Liver (tissue), 9 donors: Measurements from ENCODE around the gene CDR2. TPM values are rescaled to one million over a fixed set of nuclear protein-coding genes. Genes with fewer than 3 reads are reported as not detected.

Experiments used
- DNase-seq: peaks from one replicate; pipeline ENCODE4 v3.0.0-alpha.2; 2017; ENCODE audit warnings: low spot score
- H3K27ac ChIP-seq, 2 donors: one replicate each; pipeline ENCODE4 v1.7.0; 2013; ENCODE audit warnings: inconsistent platforms in 2 of 2, low read length in 2 of 2, control low read depth in 1 of 2, low read depth in 1 of 2, mild to moderate bottlenecking in 1 of 2
- H3K27me3 ChIP-seq, 4 donors: one replicate each; pipeline versions ENCODE4 v1.6.1 to v1.7.0; 2013; ENCODE audit warnings: low read length in 3 of 4, inconsistent platforms in 1 of 4, mild to moderate bottlenecking in 1 of 4, moderate library complexity in 1 of 4; ENCODE audit not compliant: control insufficient read depth in 4 of 4, insufficient read depth in 4 of 4
- H3K36me3 ChIP-seq, 4 donors: one replicate each; pipeline versions ENCODE4 v1.6.1 to v1.7.0; 2013; ENCODE audit warnings: low read length in 3 of 4, mild to moderate bottlenecking in 3 of 4, low read depth in 1 of 4, moderate library complexity in 1 of 4; ENCODE audit not compliant: control insufficient read depth in 4 of 4, insufficient read depth in 3 of 4
- H3K4me1 ChIP-seq, 4 donors: one replicate each; pipeline versions ENCODE4 v1.6.1 to v1.7.0; 2013; ENCODE audit warnings: low read length in 3 of 4, mild to moderate bottlenecking in 3 of 4, moderate library complexity in 1 of 4; ENCODE audit not compliant: control insufficient read depth in 4 of 4, insufficient read depth in 4 of 4
- H3K4me3 ChIP-seq, 3 donors: one replicate each; pipeline versions ENCODE4 v1.6.1 to v1.7.0; 2013; ENCODE audit warnings: low read length in 3 of 3, control low read depth in 1 of 3, low read depth in 1 of 3, mild to moderate bottlenecking in 1 of 3
- H3K9ac ChIP-seq, 2 donors: one replicate each; pipeline ENCODE4 v1.7.0; 2013; ENCODE audit warnings: low read length in 2 of 2, mild to moderate bottlenecking in 2 of 2, moderate library complexity in 2 of 2, control low read depth in 1 of 2, low read depth in 1 of 2
- H3K9me3 ChIP-seq, 4 donors: one replicate each; pipeline versions ENCODE4 v1.6.1 to v1.7.0; 2013; ENCODE audit warnings: low read length in 3 of 4; ENCODE audit not compliant: control insufficient read depth in 4 of 4
- FOXA1 ChIP-seq: IDR thresholded peaks from 2 replicates; pipeline ENCODE4 v1.6.1; 2016; ENCODE audit warnings: antibody characterized with exemption
- FOXA2 ChIP-seq: IDR thresholded peaks from 2 replicates; pipeline ENCODE4 v1.6.1; 2016; ENCODE audit warnings: antibody characterized with exemption
- GABPA ChIP-seq, 2 donors: IDR thresholded peaks in 1 of 2; conservative IDR thresholded peaks in 1 of 2; 2 replicates each; pipeline ENCODE4 v1.6.1; 2016; ENCODE audit warnings: antibody characterized with exemption in 2 of 2, mild to moderate bottlenecking in 1 of 2, moderate library complexity in 1 of 2
- HNF4A ChIP-seq, 2 donors: conservative IDR thresholded peaks; 2 replicates each; pipeline ENCODE4 v1.6.1; 2016; ENCODE audit warnings: antibody characterized with exemption in 2 of 2, mild to moderate bottlenecking in 2 of 2
- HNF4G ChIP-seq: IDR thresholded peaks from 2 replicates; pipeline ENCODE4 v1.6.1; 2016; ENCODE audit warnings: antibody characterized with exemption
- NR2F2 ChIP-seq: IDR thresholded peaks from 2 replicates; pipeline ENCODE4 v1.6.1; 2016; ENCODE audit warnings: antibody characterized with exemption
- SP1 ChIP-seq: IDR thresholded peaks from 2 replicates; pipeline ENCODE4 v1.6.1; 2018; ENCODE audit warnings: antibody characterized with exemption, mild to moderate bottlenecking
- TAF1 ChIP-seq: conservative IDR thresholded peaks from 2 replicates; pipeline ENCODE4 v1.6.1; 2016; ENCODE audit warnings: antibody characterized with exemption, mild to moderate bottlenecking
- YY1 ChIP-seq: IDR thresholded peaks from 2 replicates; pipeline ENCODE4 v1.6.1; 2016; ENCODE audit warnings: antibody characterized with exemption, mild to moderate bottlenecking
- WGBS: extraction: QIAGEN DNeasy Blood & Tissue Kit; methylation state at CpG from one replicate; pipeline ENCODE4 v1.1.7; 2013; 5-methylcytosine and 5-hydroxymethylcytosine counted together
- polyA plus RNA-seq, 2 donors: library from polyadenylated mRNA; stranded (reverse) in 1 of 2; unstranded in 1 of 2; fragments of 200-250 nt in 1 of 2; fragments of >200 nt in 1 of 2; fragmentation: Nextera tagmentation in 1 of 2; extraction: Ambion mirVana in 1 of 2; gene quantifications; one replicate each; pipeline versions ENCODE4 v1.2.1 to v1.2.3, GENCODE V29; 2013 to 2015
- total RNA-seq, 2 donors: library from RNA; depleted of rRNA; stranded (reverse); fragments of >200 nt; gene quantifications; one replicate each; pipeline ENCODE4 v1.2.3, GENCODE V29; 2014
- TF ChIP-seq, protein P1 (sequence below): IDR thresholded peaks from 2 replicates; pipeline ENCODE4 v1.6.1; 2016; ENCODE audit warnings: antibody characterized with exemption
- TF ChIP-seq, protein P2 (sequence below): IDR thresholded peaks from 2 replicates; pipeline ENCODE4 v1.6.1; 2016; ENCODE audit warnings: antibody characterized with exemption, mild to moderate bottlenecking
- TF ChIP-seq, protein P3 (sequence below): IDR thresholded peaks from 2 replicates; pipeline ENCODE4 v1.6.1; 2016; ENCODE audit warnings: antibody characterized with exemption
- donor health status: healthy.
- donor health status: healthy.
- donor health status: healthy.
- donor health status: healthy.
- donor health status: healthy.

CDR2 gene
- total and polyA plus RNA-seq, 4 donors: 2.9 to 12.1 (median 9.7) TPM

DNA sequence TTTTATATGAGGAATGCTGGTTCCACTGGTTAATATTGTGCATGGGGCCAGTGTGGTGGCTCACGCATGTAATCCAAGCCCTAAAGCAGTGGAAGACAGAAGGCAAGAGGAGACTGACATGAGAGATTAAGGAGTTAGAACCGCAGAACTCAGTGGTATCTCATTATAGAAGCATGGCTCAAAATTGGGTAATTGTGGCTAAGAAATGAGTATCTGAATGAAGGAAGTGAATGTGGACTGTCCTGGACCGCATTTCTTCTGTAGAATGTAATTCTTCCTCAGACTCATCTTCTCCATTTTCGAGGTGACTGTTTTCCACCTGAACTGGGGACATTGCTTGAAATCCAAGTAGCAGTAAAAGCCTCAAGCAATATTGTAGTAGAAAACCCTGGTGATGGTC lies 42.6 kb upstream of the CDR2 start:
- no peak overlapping the region for H3K27ac ChIP-seq
- WGBS: 92% methylated on average over 4 of the region's 4 CpGs
- TF ChIP-seq HNF4G: no peak
- TF ChIP-seq FOXA2: no peak
- TF ChIP-seq SP1: no peak
- TF ChIP-seq GABPA (IDR thresholded peaks at IDR 0.05 in 1 of 2, conservative IDR thresholded peaks at IDR 0.05 in 1 of 2): no peak
- TF ChIP-seq NR2F2: no peak

DNA sequence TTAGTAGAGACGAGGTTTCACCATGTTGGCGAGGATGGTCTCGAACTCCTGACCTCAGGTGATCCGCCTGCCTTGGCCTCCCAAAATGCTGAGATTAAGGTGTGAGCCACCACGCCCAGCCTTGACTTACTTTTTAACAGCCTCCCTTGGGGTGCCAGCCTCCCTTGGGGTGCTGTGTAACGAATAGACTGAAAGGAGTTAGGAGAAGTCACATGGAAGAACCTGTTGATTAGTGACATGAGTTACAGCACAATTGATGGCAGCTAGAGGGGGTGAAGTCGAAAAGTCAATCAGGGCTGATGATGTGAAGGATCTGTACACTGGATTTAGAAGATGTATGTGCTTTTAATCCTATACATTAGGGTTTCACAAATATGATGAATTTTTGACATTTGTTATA lies 39.4 kb upstream of the CDR2 start:
- Histone ChIP-seq H3K36me3 (peaks cover 0 to 2% (median under 1%) of the 10 kb centered on the region in 4 donors), H3K9ac (no peak overlapping the region), H3K27ac (no peak overlapping the region), H3K27me3 (no peaks in the 10 kb centered on the region), H3K9me3 (no peaks in the 10 kb centered on the region), H3K4me3 (no peak overlapping the region), H3K4me1 (no peaks in the 10 kb centered on the region)
- no peak for TF ChIP-seq FOXA2
- TF ChIP-seq YY1: no peak
- TF ChIP-seq NR2F2: no peak
- no peak for TF ChIP-seq GABPA (IDR thresholded peaks at IDR 0.05 in 1 of 2, conservative IDR thresholded peaks at IDR 0.05 in 1 of 2)
- TF ChIP-seq TAF1: no peak
- no peak for TF ChIP-seq HNF4A (conservative IDR thresholded peaks at IDR 0.05)
- no peak for DNase-seq
- WGBS: 99% methylated on average over 7 of the region's 7 CpGs

More for the DNA sequence above, 42.6 kb upstream of the CDR2 start:
- DNase-seq: no peak
- Histone ChIP-seq H3K4me1 (no peaks in the 10 kb centered on the region), H3K4me3 (no peak overlapping the region), H3K9ac (no peak overlapping the region), H3K27me3 (no peaks in the 10 kb centered on the region), H3K9me3 (no peaks in the 10 kb centered on the region), H3K36me3 (peaks cover 3 to 17% (median 7%) of the 10 kb centered on the region in 4 donors)

DNA sequence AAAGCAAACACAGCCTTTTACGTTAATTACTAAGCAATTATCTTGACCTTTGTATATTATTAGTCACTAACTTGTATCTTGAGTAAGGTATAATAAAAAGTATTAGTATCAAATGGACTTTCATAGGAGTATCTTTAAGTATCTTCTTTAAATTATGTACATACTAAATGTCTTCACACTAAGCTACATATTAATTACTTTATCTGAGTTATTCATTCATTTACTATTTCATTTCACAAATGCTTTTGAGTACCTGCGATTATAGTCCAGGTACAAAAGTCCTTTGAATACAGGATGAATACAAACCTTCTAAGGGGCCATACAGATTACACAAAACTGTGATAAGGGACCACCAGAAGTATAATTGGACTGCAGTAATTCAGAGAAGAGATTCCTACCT lies 33.1 kb upstream of the CDR2 start:
- no peaks in the 10 kb centered on the region for H3K9me3 ChIP-seq
- no peak for TF ChIP-seq FOXA1
- TF ChIP-seq, protein P1, sequence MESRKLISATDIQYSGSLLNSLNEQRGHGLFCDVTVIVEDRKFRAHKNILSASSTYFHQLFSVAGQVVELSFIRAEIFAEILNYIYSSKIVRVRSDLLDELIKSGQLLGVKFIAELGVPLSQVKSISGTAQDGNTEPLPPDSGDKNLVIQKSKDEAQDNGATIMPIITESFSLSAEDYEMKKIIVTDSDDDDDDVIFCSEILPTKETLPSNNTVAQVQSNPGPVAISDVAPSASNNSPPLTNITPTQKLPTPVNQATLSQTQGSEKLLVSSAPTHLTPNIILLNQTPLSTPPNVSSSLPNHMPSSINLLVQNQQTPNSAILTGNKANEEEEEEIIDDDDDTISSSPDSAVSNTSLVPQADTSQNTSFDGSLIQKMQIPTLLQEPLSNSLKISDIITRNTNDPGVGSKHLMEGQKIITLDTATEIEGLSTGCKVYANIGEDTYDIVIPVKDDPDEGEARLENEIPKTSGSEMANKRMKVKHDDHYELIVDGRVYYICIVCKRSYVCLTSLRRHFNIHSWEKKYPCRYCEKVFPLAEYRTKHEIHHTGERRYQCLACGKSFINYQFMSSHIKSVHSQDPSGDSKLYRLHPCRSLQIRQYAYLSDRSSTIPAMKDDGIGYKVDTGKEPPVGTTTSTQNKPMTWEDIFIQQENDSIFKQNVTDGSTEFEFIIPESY: no peak
- TF ChIP-seq, protein P2, sequence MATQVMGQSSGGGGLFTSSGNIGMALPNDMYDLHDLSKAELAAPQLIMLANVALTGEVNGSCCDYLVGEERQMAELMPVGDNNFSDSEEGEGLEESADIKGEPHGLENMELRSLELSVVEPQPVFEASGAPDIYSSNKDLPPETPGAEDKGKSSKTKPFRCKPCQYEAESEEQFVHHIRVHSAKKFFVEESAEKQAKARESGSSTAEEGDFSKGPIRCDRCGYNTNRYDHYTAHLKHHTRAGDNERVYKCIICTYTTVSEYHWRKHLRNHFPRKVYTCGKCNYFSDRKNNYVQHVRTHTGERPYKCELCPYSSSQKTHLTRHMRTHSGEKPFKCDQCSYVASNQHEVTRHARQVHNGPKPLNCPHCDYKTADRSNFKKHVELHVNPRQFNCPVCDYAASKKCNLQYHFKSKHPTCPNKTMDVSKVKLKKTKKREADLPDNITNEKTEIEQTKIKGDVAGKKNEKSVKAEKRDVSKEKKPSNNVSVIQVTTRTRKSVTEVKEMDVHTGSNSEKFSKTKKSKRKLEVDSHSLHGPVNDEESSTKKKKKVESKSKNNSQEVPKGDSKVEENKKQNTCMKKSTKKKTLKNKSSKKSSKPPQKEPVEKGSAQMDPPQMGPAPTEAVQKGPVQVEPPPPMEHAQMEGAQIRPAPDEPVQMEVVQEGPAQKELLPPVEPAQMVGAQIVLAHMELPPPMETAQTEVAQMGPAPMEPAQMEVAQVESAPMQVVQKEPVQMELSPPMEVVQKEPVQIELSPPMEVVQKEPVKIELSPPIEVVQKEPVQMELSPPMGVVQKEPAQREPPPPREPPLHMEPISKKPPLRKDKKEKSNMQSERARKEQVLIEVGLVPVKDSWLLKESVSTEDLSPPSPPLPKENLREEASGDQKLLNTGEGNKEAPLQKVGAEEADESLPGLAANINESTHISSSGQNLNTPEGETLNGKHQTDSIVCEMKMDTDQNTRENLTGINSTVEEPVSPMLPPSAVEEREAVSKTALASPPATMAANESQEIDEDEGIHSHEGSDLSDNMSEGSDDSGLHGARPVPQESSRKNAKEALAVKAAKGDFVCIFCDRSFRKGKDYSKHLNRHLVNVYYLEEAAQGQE: no peak
- no peak for TF ChIP-seq GABPA (IDR thresholded peaks at IDR 0.05 in 1 of 2, conservative IDR thresholded peaks at IDR 0.05 in 1 of 2)
- TF ChIP-seq NR2F2: no peak
- TF ChIP-seq, protein P3, sequence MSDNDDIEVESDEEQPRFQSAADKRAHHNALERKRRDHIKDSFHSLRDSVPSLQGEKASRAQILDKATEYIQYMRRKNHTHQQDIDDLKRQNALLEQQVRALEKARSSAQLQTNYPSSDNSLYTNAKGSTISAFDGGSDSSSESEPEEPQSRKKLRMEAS: no peak
- no peaks in the 10 kb centered on the region for H3K4me1 ChIP-seq
- no peak overlapping the region for H3K4me3 ChIP-seq
- no peak for DNase-seq
- H3K36me3 ChIP-seq: no peaks in the 10 kb centered on the region
- no peaks in the 10 kb centered on the region for H3K27me3 ChIP-seq
- WGBS: 92% methylated on average over 2 of the region's 2 CpGs
- H3K27ac ChIP-seq: no peak overlapping the region
- H3K9ac ChIP-seq: no peak overlapping the region
